Activated naive CD8-positive, alpha-beta T cell treated with anti-CD3 and anti-CD28 coated beads, Interleukin-2, amount 10 ng/mL, durations not matched to agents 7 days and 5 days (primary cell): ENCODE results near the gene C3orf52. TPM values are rescaled to one million over a fixed set of nuclear protein-coding genes. Genes with fewer than 3 reads are reported as not detected.

Experiments used
- ATAC-seq: fragments of 150-1000 bp; cut with Tn5 transposase; one replicate; pipeline ENCODE4 v1.10.0; 2021; ENCODE audit warnings: low read depth, moderate library complexity
- POLR2A ChIA-PET: fragments of 350-600 bp; sonication (Branson Sonifier 250); formaldehyde crosslinking; loops from one replicate; lab custom pipeline; 2021; ENCODE audit warnings: antibody characterized with exemption; lab: Charles Lee
- DNase-seq: peaks from one replicate; pipeline ENCODE4 v3.0.0; 2021
- H3K27ac Mint-ChIP-seq: one replicate; pipeline ENCODE4 v1.8.0; 2022; ENCODE audit warnings: mild to moderate bottlenecking, mixed read lengths
- H3K27me3 Mint-ChIP-seq: one replicate; pipeline ENCODE4 v1.8.0; 2022; ENCODE audit warnings: mild to moderate bottlenecking, moderate library complexity, mixed read lengths
- H3K36me3 Mint-ChIP-seq: one replicate; pipeline ENCODE4 v1.8.0; 2021; ENCODE audit warnings: mild to moderate bottlenecking, mixed read lengths
- H3K4me1 Mint-ChIP-seq: one replicate; pipeline ENCODE4 v1.8.0; 2021; ENCODE audit warnings: mixed read lengths
- H3K4me3 Mint-ChIP-seq: one replicate; pipeline ENCODE4 v1.8.0; 2022; ENCODE audit warnings: mild to moderate bottlenecking, moderate library complexity, mixed read lengths
- H3K9me3 Mint-ChIP-seq: one replicate; pipeline ENCODE4 v1.8.0; 2021; ENCODE audit warnings: mixed read lengths
- total RNA-seq, 2 experiments: library from RNA; stranded (reverse); gene quantifications; one replicate each; pipeline ENCODE4 v1.2.3, GENCODE V29; 2021

Gene C3orf52
- total RNA-seq, 2 experiments from 2014 or later: 2.1 to 3.1 TPM

GRCh38 chr3:112116748-112117186 is 30.6 kb downstream of the C3orf52 start:
- no peaks in the 10 kb centered on the region for H3K9me3 Mint-ChIP-seq
- no peak overlapping the region for H3K27ac Mint-ChIP-seq
- peaks cover 7% of the 10 kb centered on the region for H3K36me3 Mint-ChIP-seq
- H3K4me1 Mint-ChIP-seq: peaks cover 28% of the 10 kb centered on the region
- no peak for ATAC-seq
- no peak for DNase-seq
- H3K27me3 Mint-ChIP-seq: no peaks in the 10 kb centered on the region
- POLR2A ChIA-PET: no interaction called here
- no peak overlapping the region for H3K4me3 Mint-ChIP-seq

GRCh38 chr3:112117415-112117814 is 31.2 kb downstream of the C3orf52 start:
- Mint-ChIP-seq H3K27me3 (no peaks in the 10 kb centered on the region), H3K4me3 (no peak overlapping the region), H3K9me3 (no peaks in the 10 kb centered on the region), H3K4me1 (peaks cover 28% of the 10 kb centered on the region), H3K27ac (no peak overlapping the region), H3K36me3 (peaks cover 11% of the 10 kb centered on the region)
- ATAC-seq (no peak), DNase-seq (no peak)
- POLR2A ChIA-PET: no interaction called here

- no peak overlapping the region for H3K27ac Mint-ChIP-seq
- POLR2A ChIA-PET: interaction anchor here (1.3 kb wide), 1 partner anchor 15 kb away, joined by 6 read pairs; the partner anchor contains the start of gene GCSAM
- ATAC-seq: no peak
- H3K4me1 Mint-ChIP-seq: peaks cover 28% of the 10 kb centered on the region
- no peak for DNase-seq
- H3K36me3 Mint-ChIP-seq: peaks cover 15% of the 10 kb centered on the region
- H3K9me3 Mint-ChIP-seq: no peaks in the 10 kb centered on the region
- no peaks in the 10 kb centered on the region for H3K27me3 Mint-ChIP-seq
- no peak overlapping the region for H3K4me3 Mint-ChIP-seq
Measured at GRCh38 chr3:112117841-112118571, 31.8 kb downstream of the C3orf52 start.

- H3K27ac Mint-ChIP-seq: peak overlapping the region; percentile 65
- DNase-seq (no peak), ATAC-seq (peak; percentile 73)
- no peaks in the 10 kb centered on the region for H3K9me3 Mint-ChIP-seq
- H3K27me3 Mint-ChIP-seq: no peaks in the 10 kb centered on the region
- peaks cover 25% of the 10 kb centered on the region for H3K36me3 Mint-ChIP-seq
- H3K4me1 Mint-ChIP-seq: peaks cover 26% of the 10 kb centered on the region
- POLR2A ChIA-PET: interaction anchor here (1.1 kb wide), 1 partner anchor 9 kb away, joined by 3 read pairs; no protein-coding TSS in a partner anchor
- H3K4me3 Mint-ChIP-seq: peak overlapping the region; percentile 71
Measured at GRCh38 chr3:112119962-112120836, 34.0 kb downstream of the C3orf52 start.

- ATAC-seq (no peak), DNase-seq (no peak)
- Mint-ChIP-seq H3K4me1 (peaks cover 35% of the 10 kb centered on the region), H3K9me3 (no peaks in the 10 kb centered on the region), H3K27ac (no peak overlapping the region), H3K27me3 (no peaks in the 10 kb centered on the region), H3K36me3 (peaks cover 29% of the 10 kb centered on the region), H3K4me3 (no peak overlapping the region)
- POLR2A ChIA-PET: interaction anchor here (0.8 kb wide), 1 partner anchor 9 kb away, joined by 3 read pairs; no protein-coding TSS in a partner anchor
Measured at GRCh38 chr3:112121577-112122547, 35.7 kb downstream of the C3orf52 start.

GRCh38 chr3:112122870-112123269 is 36.7 kb downstream of the C3orf52 start:
- Mint-ChIP-seq H3K27ac (no peak overlapping the region), H3K36me3 (peaks cover 29% of the 10 kb centered on the region), H3K4me3 (no peak overlapping the region), H3K27me3 (no peaks in the 10 kb centered on the region), H3K9me3 (no peaks in the 10 kb centered on the region), H3K4me1 (peaks cover 41% of the 10 kb centered on the region)
- no peak for ATAC-seq
- no peak for DNase-seq
- POLR2A ChIA-PET: interaction anchor here (1.2 kb wide), 1 partner anchor 10 kb away, joined by 3 read pairs; the partner anchor contains the start of gene GCSAM

- no peaks in the 10 kb centered on the region for H3K9me3 Mint-ChIP-seq
- DNase-seq: no peak
- peaks cover 47% of the 10 kb centered on the region for H3K4me1 Mint-ChIP-seq
- no peaks in the 10 kb centered on the region for H3K27me3 Mint-ChIP-seq
- no peak overlapping the region for H3K4me3 Mint-ChIP-seq
- POLR2A ChIA-PET: interaction anchor here (1.2 kb wide), 1 partner anchor 9 kb away, joined by 3 read pairs; the partner anchor contains the start of gene GCSAM
- no peak for ATAC-seq
- H3K27ac Mint-ChIP-seq: no peak overlapping the region
- peaks cover 29% of the 10 kb centered on the region for H3K36me3 Mint-ChIP-seq
Measured at GRCh38 chr3:112123548-112123947, 37.4 kb downstream of the C3orf52 start.

GRCh38 chr3:112124907-112125607 is 38.9 kb downstream of the C3orf52 start:
- Mint-ChIP-seq H3K4me3 (no peak overlapping the region), H3K27ac (no peak overlapping the region)
- POLR2A ChIA-PET: interaction anchor here (2.0 kb wide), 1 partner anchor 146 kb away, joined by 4 read pairs; the partner anchor contains the start of gene ABHD10

GRCh38 chr3:112126511-112126911 is 40.3 kb downstream of the C3orf52 start:
- H3K9me3 Mint-ChIP-seq: no peaks in the 10 kb centered on the region
- H3K4me1 Mint-ChIP-seq: peaks cover 50% of the 10 kb centered on the region
- DNase-seq: no peak
- H3K36me3 Mint-ChIP-seq: peaks cover 28% of the 10 kb centered on the region
- POLR2A ChIA-PET: no interaction called here
- peak overlapping the region; percentile 78 for H3K4me3 Mint-ChIP-seq
- peak overlapping the region; percentile 74 for H3K27ac Mint-ChIP-seq
- no peaks in the 10 kb centered on the region for H3K27me3 Mint-ChIP-seq
- ATAC-seq: no peak

More at GRCh38 chr3:112124907-112125607, 38.9 kb downstream of the C3orf52 start:
- Mint-ChIP-seq H3K4me1 (peaks cover 52% of the 10 kb centered on the region), H3K9me3 (no peaks in the 10 kb centered on the region), H3K36me3 (peaks cover 24% of the 10 kb centered on the region), H3K27me3 (no peaks in the 10 kb centered on the region)
- no peak for DNase-seq
- ATAC-seq: no peak

- no peaks in the 10 kb centered on the region for H3K27me3 Mint-ChIP-seq
- peaks cover 21% of the 10 kb centered on the region for H3K36me3 Mint-ChIP-seq
- H3K4me1 Mint-ChIP-seq: peaks cover 54% of the 10 kb centered on the region
- DNase-seq: no peak
- peak overlapping the region; percentile 78 for H3K4me3 Mint-ChIP-seq
- no peaks in the 10 kb centered on the region for H3K9me3 Mint-ChIP-seq
- POLR2A ChIA-PET: no interaction called here
- peak overlapping the region; percentile 74 for H3K27ac Mint-ChIP-seq
- ATAC-seq: no peak
Measured at GRCh38 chr3:112127522-112128494, 41.6 kb downstream of the C3orf52 start.
